Spleen (tissue), 7 donors: ENCODE data around the gene URB1.

ENCODE experiments used
- CTCF ChIP-seq, 11 experiments: fragments of 200-600 bp in 7 of 11; fragments of 450-650 bp in 4 of 11; sonication (generic) in 4 of 11; IDR thresholded peaks in 8 of 11; conservative IDR thresholded peaks in 3 of 11; 1 replicate in 7 of 11; 2 replicates in 4 of 11; pipeline versions ENCODE4 v1.4.0 to v1.8.0; 2016 to 2021; ENCODE audit warnings: antibody characterized with exemption in 11 of 11, inconsistent platforms in 4 of 11, mild to moderate bottlenecking in 1 of 11
- POLR2AphosphoS5 ChIP-seq, 3 donors: sonication (generic); formaldehyde crosslinking; IDR thresholded peaks; one replicate each; pipeline ENCODE4 v1.5.1; 2017; ENCODE audit warnings: antibody characterized with exemption in 3 of 3
- donor health status: DM: no; HTN: no; CAD: no; lungs with moderate emphysema.
- donor health status: DM: no; HTN: no; CAD: no.
- donor health status: DM: no; HTN: no; CAD: no.

GRCh38 chr21:32302560-32302959 lies 90.3 kb downstream of the URB1 start:
- TF ChIP-seq CTCF (IDR thresholded peaks at IDR 0.05 in 8 of 11, conservative IDR thresholded peaks at IDR 0.05 in 3 of 11) (no peak), POLR2AphosphoS5 (IDR thresholded peaks at IDR 0.05) (no peak)
